ENCODE results near the gene NDUFS2. TPM values are rescaled to one million over a fixed set of nuclear protein-coding genes. Genes with fewer than 3 reads are reported as not detected.

The NDUFS2 gene
- total and polyA plus RNA-seq, 9 of the 15 experiments (the other 6 are each of a cell fraction or from before 2014, with no cell fraction given), result 70.0 to 176 (median 141) TPM

GRCh38 chr1:161193561-161194235, 8.5 kb upstream of the NDUFS2 start:
- ATAC-seq, result no peak
- POLR2A ChIA-PET, result interaction anchor here (0.6 to 1.5 kb wide), 4 partner anchors 9 to 61 kb away, joined by 3 to 4 read pairs (median 3); partner anchors contain the start of gene DEDD
- H3K4me3 ChIP-seq, result no peak overlapping the region
- 89% methylated on average over 19 of the region's 21 CpGs for WGBS (ENCODE audit: insufficient coverage, low coverage, missing lambda C conversion rate)
- no peak overlapping the region for H3K4me2 ChIP-seq (ENCODE audit: insufficient read depth, low read length)
- DNase-seq (ENCODE audit: extremely low read depth in 1 of 4, low spot score in 3 of 4), result no peak
- no peaks in the 10 kb centered on the region for H4K20me1 ChIP-seq (replicated peaks; ENCODE audit: control insufficient read depth, insufficient read depth, low read length)
- no peaks in the 10 kb centered on the region for H3K36me3 ChIP-seq (ENCODE audit: control insufficient read depth, insufficient read depth, low read length)
- no peak for FAIRE-seq
- H3K9ac ChIP-seq (ENCODE audit: insufficient read depth in 1 of 2, low read depth in 2 of 2, low read length in 2 of 2), result peak overlapping the region in 1 of 2 experiments; percentile 73; a peak in 1 of 4 replicates
- CTCF ChIA-PET (ENCODE audit: low intra/inter-chr PET ratio), result interaction anchor here (0.5 to 2.4 kb wide), 2 partner anchors 174 to 1093 kb away, joined by 3 to 9 read pairs; partner anchors contain the start of gene CFAP126
- H3K27me3 ChIP-seq (ENCODE audit: control insufficient read depth in 2 of 2, insufficient read depth in 2 of 2, low read length in 2 of 2), result no peaks in the 10 kb centered on the region
- H2AFZ ChIP-seq (ENCODE audit: low read depth, low read length), result peak overlapping the region; percentile 94
- no peaks in the 10 kb centered on the region for H3K9me3 ChIP-seq (replicated peaks; ENCODE audit: control insufficient read depth, insufficient read depth, low read depth, low read length)
- intact Hi-C loops (cut with micrococcal nuclease) (loop anchor here (2.0 kb wide), 2 partner anchors 31 to 181 kb away; no protein-coding TSS in a partner anchor), in situ Hi-C loops (cut with MboI) (no loop called here)
- no peaks in the 10 kb centered on the region for H3K9me1 ChIP-seq (ENCODE audit: control insufficient read depth, insufficient read depth, low read length)
- no peaks in the 10 kb centered on the region for H3K79me2 ChIP-seq (ENCODE audit: control insufficient read depth, insufficient read depth, low read length)
- H3K4me1 ChIP-seq (replicated peaks in 1 of 2; ENCODE audit: control insufficient read depth in 2 of 2, insufficient read depth in 2 of 2, low read length in 2 of 2), result peaks cover 28 to 42% of the 10 kb centered on the region in 2 experiments
- BruUV-seq (replicated peaks), result no TSS peak
- no peak overlapping the region for H3K27ac ChIP-seq (ENCODE audit: extremely low read depth, low read depth, low read length)
- TF ChIP-seq FOXA3 (CRISPR knock-in tag; conservative IDR thresholded peaks at IDR 0.05 in 1 of 2, IDR thresholded peaks at IDR 0.05 in 1 of 2) (no peak), HMGXB4 (CRISPR knock-in tag; IDR thresholded peaks at IDR 0.05) (no peak), PBX2 (CRISPR knock-in tag; IDR thresholded peaks at IDR 0.05; ENCODE audit: low read depth) (no peak), PBX2 (tag; conservative IDR thresholded peaks at IDR 0.05; ENCODE audit: low read depth) (no peak), GTF2A2 (tag; IDR thresholded peaks at IDR 0.05) (no peak), ZNF143 (CRISPR knock-in tag; IDR thresholded peaks at IDR 0.05) (no peak), CSDE1 (IDR thresholded peaks at IDR 0.05) (no peak), ZKSCAN3 (CRISPR knock-in tag; IDR thresholded peaks at IDR 0.05) (no peak), E2F6 (IDR thresholded peaks at IDR 0.05; ENCODE audit: borderline replicate concordance in 1 of 2, extremely low read depth in 1 of 2, insufficient read depth in 1 of 2, insufficient read length in 1 of 2, low read depth in 1 of 2, low read length in 1 of 2, poor library complexity in 1 of 2, severe bottlenecking in 1 of 2) (no peak), FOXO4 (CRISPR knock-in tag; IDR thresholded peaks at IDR 0.05) (no peak), HMG20B (CRISPR knock-in tag; IDR thresholded peaks at IDR 0.05) (no peak), RNF2 (IDR thresholded peaks at IDR 0.05) (no peak)
